Cerebellar cortex (tissue), 1 donor: ENCODE results near the gene LARP6.

Experiments used
- DNase-seq: peaks from one replicate; pipeline ENCODE4 v3.0.0-alpha.2; 2015; ENCODE audit warnings: low spot score

LARP6 gene

DNA sequence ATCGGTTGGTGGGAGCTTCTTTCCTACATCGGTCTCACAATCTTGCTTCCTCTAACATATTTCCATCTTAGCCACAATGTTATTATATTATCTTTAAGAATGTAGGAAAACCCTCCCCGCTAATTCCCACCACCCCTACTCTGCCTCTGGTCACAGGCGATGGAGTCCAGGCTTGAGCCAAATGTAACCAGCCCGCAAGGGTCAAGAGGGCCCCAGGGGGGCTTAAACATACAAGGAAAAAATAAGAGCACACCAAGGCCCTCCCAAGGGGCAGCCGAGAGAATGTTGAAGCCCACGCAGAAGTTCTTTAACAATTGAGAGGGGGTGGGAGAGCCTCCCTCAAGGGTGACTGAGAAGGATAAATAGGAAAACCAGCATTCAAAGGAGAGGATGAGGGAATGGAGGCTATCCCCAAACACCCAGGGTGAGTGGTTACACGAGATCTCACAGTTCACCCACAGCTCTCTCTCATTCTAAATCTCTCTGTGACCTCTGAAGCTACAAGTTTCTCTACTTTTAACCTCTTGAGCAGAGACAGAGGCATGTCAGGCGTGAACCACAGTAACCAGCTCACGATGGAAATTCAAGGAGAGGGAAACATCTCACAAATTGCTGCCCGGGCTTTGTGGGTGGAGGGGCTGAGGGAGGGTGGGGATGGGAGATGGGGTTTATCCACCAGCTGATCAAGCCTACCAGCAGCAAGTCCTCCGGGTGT lies 59.2 kb downstream of the LARP6 start:
- no peak for DNase-seq

DNA sequence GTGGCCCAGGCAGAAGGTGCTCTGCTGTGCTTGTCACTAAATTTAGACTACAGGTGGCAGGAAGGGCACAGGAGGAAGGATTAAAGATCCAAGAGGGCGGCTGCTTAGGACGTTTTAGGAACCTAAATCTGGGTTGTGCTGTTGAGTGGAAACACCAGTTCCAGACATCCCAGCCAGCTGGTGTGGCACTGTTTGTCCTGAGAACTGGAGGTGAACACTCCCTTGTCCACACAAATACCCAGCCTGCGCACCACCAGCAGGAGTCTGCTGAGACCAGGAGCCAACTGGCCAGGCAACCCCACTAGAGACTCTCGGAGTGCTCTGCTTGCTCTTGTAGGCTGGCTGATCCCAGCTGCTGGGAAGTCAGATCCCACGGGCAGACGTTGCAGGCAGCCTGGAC lies 60.3 kb downstream of the LARP6 start:
- peak; percentile 37 for DNase-seq

DNA sequence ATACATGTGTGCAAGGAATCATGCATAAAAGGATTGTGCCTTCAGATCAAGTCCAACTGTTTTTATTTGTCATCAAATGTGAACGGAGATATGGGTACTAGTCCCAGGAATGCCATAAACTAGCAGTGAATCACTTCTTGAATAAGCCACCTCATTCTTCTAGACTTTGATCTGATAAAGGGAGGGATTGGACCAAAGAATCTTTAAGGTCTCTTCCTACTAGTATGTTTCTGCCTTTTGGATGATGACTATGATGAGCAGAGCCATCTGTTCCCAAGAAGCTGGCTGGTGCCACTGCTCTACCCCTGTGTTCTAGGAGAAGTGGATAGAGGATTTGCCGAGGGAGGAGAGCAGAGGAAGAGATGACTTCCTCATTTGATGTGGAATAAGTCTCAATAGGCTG lies 61.8 kb downstream of the LARP6 start:
- DNase-seq, result no peak

DNA sequence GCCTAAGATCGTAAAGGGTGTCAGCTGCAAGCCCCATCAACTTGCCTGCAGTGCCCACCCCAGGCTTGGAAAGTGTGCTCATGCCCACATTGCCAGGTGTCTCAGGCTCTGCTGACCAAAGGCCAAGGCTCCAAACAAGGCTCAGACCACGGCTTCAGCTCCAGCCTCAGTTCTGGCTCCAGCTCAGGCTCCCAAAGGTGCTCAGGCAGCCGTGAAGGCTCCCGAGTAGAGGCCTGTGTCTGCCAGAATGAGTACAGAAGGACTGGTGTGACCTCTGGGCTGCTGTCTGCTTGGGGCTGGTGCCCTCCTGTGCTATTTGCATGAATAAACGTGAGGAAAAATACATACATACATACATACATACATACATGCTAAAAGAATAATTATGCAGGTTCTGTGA lies 62.7 kb downstream of the LARP6 start:
- DNase-seq, result no peak

GRCh38 chr15:70789213-70789612 lies 64.7 kb downstream of the LARP6 start:
- no peak for DNase-seq

DNA sequence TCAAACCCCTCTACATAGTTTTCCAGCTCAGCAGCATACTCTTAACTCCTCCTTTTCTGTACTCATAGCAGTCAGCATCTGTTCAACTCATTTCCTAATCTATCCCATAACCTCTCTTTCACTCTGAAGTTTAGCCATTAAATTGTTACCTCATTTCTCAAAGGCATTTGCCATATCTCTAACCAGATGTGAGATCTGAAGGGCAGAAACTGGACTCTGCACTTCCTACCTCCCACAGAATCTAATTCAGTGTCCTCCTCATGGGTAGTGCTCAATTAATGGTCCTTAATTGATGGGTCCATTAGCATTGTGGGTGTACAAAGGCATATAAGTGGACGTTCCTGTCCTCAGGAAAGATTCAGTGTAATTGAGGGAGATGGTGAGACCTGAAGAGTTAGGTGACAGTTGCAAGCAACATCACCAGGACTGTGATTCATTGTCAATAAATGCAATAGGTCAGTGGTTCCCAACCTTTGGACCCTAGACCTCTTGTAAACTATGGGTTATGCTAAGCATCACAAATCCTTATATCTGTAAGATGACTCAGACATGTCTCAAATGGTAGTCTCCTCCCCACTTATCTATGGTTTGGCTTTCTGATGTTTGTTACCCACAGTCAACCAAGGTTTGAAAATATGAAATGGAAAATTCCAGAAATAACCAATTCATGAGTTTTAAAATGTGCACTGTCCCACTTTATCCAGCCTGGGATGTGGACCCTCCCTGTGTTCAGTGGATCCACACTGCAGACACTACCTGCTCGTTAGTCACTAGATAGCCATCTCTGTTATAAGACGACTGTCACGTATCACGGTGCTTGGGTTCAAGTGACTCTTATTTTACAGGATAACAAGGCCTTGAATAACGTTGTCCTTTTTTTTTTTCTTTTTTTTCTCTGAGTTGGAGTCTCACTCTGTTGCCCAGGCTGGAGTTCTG lies 65.6 kb downstream of the LARP6 start:
- DNase-seq, result no peak

DNA sequence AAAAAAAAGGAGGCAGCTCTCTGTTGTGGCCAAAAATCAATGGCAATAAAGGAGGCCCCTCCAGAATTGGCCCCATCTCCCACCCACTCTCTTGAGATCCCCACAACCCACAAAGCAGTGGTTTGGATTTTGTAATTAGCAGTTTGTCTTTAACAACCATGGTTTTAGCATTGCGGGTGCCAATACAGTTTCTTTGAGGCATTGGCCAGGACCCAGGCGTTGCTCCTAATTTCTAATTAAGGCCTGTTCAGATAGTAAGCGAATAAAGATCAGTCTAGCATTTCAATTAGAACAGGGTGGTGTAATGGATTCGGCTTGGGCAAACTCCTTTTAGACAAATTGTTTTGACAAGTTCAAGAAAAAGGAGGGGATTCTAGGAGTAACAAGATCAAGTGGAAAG lies 67.0 kb downstream of the LARP6 start:
- no peak for DNase-seq

GRCh38 chr15:70783610-70784022 lies 70.3 kb downstream of the LARP6 start:
- DNase-seq, result no peak

DNA sequence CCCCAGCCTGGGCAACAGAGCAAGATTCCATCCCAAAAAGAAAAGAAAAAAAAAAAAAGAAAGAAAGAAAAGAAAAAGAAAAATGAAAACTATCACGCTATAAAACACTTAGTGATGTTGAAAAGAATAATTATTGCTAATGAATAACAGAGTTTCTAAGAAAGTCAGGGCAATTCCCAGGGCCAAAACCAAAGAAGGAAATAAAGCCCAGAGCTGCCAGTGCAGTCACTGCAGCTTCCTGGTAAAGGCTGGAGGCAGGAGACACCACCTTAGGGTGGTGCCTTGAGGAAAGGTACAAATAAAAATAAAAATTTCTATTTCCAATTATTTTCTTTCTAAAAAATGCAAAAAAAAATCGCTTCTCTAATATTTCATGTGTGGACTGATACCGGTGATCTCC lies 70.9 kb downstream of the LARP6 start:
- no peak for DNase-seq

GRCh38 chr15:70781236-70781635 lies 72.7 kb downstream of the LARP6 start:
- no peak for DNase-seq
